ENCODE results near the gene RPL22.
"Not testable (repeated sequence)": the region's sequence is repeated elsewhere in the genome, so short reads cannot be mapped to it uniquely, and the experiment has no call there.

The RPL22 gene

GRCh38 chr1:6225651-6226050 is 26.3 kb upstream of the RPL22 start:
- no peak for DNase-seq

GRCh38 chr1:6224718-6225117 is 25.3 kb upstream of the RPL22 start:
- no peak for DNase-seq

- DNase-seq, result no peak
These were observed 24.2 kb upstream of the RPL22 start for GRCh38 chr1:6223617-6224016.

- peak; percentile 50 for DNase-seq
These were observed 23.2 kb upstream of the RPL22 start for GRCh38 chr1:6222636-6223035.

- no peak for DNase-seq
These were observed 21.9 kb upstream of the RPL22 start for GRCh38 chr1:6221210-6221784.

- DNase-seq, result no peak
These were observed 20.8 kb upstream of the RPL22 start for GRCh38 chr1:6220236-6220635.

- DNase-seq, result not testable (repeated sequence)
These were observed 20.2 kb upstream of the RPL22 start for GRCh38 chr1:6219641-6220040.

- DNase-seq, result no peak
These were observed 19.2 kb upstream of the RPL22 start for GRCh38 chr1:6218375-6219164.

GRCh38 chr1:6212193-6212959 is 13.0 kb upstream of the RPL22 start:
- DNase-seq, result no peak

- DNase-seq, result no peak
These were observed 12.3 kb upstream of the RPL22 start for GRCh38 chr1:6211731-6212130.

GRCh38 chr1:6210591-6211355 is 11.4 kb upstream of the RPL22 start:
- DNase-seq, result no peak

- DNase-seq, result no peak
These were observed 10.5 kb upstream of the RPL22 start for GRCh38 chr1:6209661-6210580.

- DNase-seq, result peak; percentile 48
These were observed 9.6 kb upstream of the RPL22 start for GRCh38 chr1:6208723-6209660.

GRCh38 chr1:6207921-6208320 is 8.5 kb upstream of the RPL22 start:
- DNase-seq, result no peak

GRCh38 chr1:6207075-6207885 is 7.9 kb upstream of the RPL22 start:
- DNase-seq, result no peak

- DNase-seq, result no peak
These were observed 7.1 kb upstream of the RPL22 start for GRCh38 chr1:6206520-6206855.

- DNase-seq, result peak; percentile 66
These were observed 6.6 kb upstream of the RPL22 start, which contains the start of gene RNF207 for GRCh38 chr1:6205849-6206519. RNF207 (plus strand) TSS chr1:6206119; CDS start chr1:6206536, 417 bp downstream.

- DNase-seq, result no peak
These were observed 2.9 kb upstream of the RPL22 start for GRCh38 chr1:6202256-6202655.

GRCh38 chr1:6200188-6200809 is 904 bp upstream of the RPL22 start:
- no peak for DNase-seq

All from fibroblast of skin of right quadriceps (primary cell).